Activated naive CD4-positive, alpha-beta T cell treated with anti-CD3 and anti-CD28 coated beads, Interleukin-2, amount 50 U/mL, for 72 hours (primary cell): Measurements from ENCODE around the gene PPP2R5E. TPM values are rescaled to one million over a fixed set of nuclear protein-coding genes. Genes with fewer than 3 reads are reported as not detected.

Experiments
- ATAC-seq, 2 donors: fragments of 150-1000 bp; cut with Tn5 transposase; 2 replicates each; pipeline ENCODE4 v1.10.0; 2021; ENCODE audit warnings: mild to moderate bottlenecking in 2 of 2, moderate library complexity in 2 of 2
- DNase-seq, 2 donors: peaks; one replicate each; pipeline ENCODE4 v3.0.0; 2021 to 2022; ENCODE audit warnings: low spot score in 2 of 2
- H3K27ac Mint-ChIP-seq, 2 donors: one replicate each; pipeline ENCODE4 v1.8.0; 2022; ENCODE audit warnings: mild to moderate bottlenecking in 2 of 2, mixed read lengths in 2 of 2
- H3K36me3 Mint-ChIP-seq, 2 donors: one replicate each; pipeline ENCODE4 v1.8.0; 2022; ENCODE audit warnings: mixed read lengths in 2 of 2
- H3K9me3 Mint-ChIP-seq, 2 donors: one replicate each; pipeline ENCODE4 v1.8.0; 2022; ENCODE audit warnings: mixed read lengths in 2 of 2
- total RNA-seq, 2 donors: library from RNA; stranded (reverse); gene quantifications; one replicate each; pipeline ENCODE4 v1.2.3, GENCODE V29; 2022

Gene PPP2R5E
- total RNA-seq, 2 donors from 2014 or later = 31.2 to 40.3 TPM

- Mint-ChIP-seq H3K9me3 (no peaks in the 10 kb centered on the region), H3K27ac (no peak overlapping the region), H3K36me3 (no peaks in the 10 kb centered on the region)
- ATAC-seq (no peak), DNase-seq (no peak)
Observed at GRCh38 chr14:63322472-63322871, 220.7 kb downstream of the PPP2R5E start.

Other genes starting within 250 kb of the PPP2R5E start
- gene GPHB5, start 224.4 kb downstream of the PPP2R5E start, total RNA-seq = not detected
- gene WDR89, start 98.5 kb upstream of the PPP2R5E start, total RNA-seq = 10 to 100 TPM; 23.1 to 26.4 TPM
- gene SGPP1, start 184.7 kb upstream of the PPP2R5E start, total RNA-seq = 10 to 100 TPM in 1 of 2 donors, 1 to 10 TPM in 1; 8.9 to 11.4 TPM